Stimulated activated CD4-positive, alpha-beta T cell treated with anti-CD3 and anti-CD28 coated beads, Interleukin-1b, Interleukin-23, amount 100 ng/mL, for 48 hours (primary cell): ENCODE measurements around the gene PODXL.

Source experiments
- DNase-seq: peaks from one replicate; pipeline ENCODE4 v3.0.0-alpha.2; 2020

PODXL gene

DNA sequence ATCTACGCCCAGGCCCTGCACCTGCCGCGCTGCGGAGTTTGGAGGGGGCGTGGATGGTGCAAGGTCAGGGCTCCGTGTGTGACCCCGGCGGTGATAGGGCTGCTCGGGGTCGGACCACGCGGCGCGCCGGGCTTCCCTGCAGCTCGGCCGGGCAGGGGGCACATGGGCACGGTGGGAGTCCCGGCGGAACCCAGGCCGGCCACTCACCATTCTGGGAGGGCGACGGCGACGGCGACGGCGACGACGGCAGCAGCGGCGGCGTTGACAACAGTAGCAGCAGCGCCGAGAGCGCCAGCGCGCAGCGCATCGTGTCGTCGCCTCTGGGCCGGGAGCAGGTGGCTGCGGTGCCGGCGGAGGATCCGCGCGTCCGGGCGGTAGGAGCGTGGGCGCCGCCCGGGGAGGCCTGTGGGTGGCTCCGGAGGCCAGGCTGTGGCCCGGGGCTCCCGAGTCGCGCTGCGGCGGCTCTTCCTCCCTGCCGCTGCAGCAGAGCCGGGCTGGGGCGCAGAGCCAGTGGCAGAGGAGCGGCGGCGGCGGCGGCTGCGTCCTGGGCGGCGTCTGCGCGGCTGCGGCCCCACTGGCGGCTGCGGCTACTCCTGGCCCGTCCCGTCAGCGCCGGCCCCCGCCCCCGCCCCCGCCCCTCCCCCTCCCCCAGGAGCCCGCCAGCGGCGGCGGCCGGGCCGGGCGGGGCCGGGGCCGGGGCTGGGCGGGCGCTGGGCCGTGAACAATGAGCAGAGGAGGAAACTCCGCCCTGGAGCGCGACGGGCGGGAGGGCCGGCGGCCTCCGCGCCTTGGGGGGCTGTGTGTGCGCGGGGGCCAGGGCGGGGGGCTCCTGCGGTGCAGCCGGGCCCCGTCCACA, at the start of gene PODXL:
Gene PODXL, minus strand, starts transcription at position 576 of the 856 bp plus-strand sequence. Its CDS starts 269 bp downstream, at position 307.
- peak; percentile 34 for DNase-seq

DNA sequence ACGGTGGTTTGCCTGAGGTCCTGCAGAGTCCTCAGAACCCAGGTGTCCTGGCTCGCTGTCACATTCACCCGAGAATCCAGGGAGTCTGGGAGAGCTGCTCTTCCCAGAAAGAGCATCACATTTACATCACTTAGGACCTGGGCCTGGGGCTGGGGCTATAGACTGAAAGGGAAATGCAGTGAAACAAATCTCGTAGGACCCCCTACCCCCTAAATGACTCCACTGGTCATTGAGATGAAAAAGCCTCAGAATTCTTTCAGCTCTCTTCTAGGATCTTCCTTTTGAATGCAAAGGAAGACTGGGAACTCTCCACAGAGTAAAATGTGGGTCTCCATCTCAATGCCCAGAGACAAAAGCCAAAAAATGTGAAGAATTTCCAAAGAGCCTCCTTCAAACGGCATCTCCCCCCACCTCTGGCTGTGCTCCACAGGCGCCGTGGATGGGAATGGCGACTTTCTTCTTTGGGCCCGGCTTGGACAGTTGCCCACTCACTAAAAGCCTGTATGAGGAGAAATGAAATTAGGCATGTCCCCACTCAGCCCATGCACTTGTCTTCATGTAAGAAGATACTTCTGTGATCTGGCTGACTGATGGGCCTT, 49.0 kb upstream of the PODXL start:
- DNase-seq: no peak

DNA sequence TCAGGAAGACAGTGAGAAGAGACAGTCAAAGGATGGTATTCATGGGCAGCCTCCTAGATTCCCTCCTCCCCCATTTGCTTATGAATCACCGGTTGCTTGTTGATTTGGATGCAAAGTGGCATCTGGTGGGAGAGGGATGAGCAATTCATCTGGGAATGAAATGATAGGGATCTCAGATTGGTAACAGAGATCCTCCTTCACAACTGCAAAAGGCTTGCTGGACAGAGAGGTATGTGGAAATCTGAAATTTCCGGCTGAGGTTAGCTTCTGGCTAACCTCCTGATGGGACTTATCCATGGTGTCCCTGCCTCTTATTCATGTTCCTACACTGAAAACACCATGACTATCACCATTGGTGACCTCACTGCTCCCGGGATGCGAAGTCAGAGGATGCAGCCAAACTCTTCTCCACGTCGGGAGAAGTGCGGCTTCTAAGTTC, 48.4 kb upstream of the PODXL start:
- no peak for DNase-seq

DNA sequence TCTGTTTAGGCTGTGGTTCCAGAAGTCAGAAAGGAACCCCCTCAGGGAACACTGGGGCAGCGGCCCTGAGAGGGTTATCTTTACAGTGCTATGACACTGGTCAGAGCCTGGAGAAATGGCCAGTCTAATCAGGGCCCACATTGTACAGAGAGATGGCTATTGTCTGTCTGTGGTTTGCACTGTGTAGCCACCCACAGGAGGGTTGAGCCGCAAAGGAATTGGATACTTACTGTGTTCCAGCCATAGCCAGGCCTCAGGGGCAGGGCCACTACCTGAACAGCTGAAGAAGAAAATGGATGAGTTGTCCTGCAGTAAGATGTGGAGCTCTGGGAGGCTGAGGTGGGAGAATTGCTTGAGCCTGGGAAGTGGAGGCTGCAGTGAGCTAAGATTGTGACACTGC, 47.5 kb upstream of the PODXL start:
- no peak for DNase-seq

DNA sequence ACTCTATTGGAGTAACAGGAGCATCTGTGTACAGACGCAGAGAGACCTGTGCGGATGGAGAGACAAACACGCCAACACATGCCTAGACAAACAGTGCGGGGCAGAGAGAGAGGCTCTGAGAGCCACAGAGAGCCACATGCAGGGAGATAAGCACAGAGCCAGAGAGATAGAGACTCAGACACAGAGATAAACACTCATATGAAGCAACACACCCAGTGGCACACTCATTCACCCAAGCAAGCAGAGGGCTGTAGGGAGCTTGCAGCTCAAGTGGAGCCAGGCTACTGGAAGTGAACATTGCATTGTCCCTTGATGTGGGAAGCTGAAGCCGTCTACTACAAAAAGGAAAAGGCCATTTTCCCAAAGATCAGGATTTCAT, 46.6 kb upstream of the PODXL start:
- no peak for DNase-seq

DNA sequence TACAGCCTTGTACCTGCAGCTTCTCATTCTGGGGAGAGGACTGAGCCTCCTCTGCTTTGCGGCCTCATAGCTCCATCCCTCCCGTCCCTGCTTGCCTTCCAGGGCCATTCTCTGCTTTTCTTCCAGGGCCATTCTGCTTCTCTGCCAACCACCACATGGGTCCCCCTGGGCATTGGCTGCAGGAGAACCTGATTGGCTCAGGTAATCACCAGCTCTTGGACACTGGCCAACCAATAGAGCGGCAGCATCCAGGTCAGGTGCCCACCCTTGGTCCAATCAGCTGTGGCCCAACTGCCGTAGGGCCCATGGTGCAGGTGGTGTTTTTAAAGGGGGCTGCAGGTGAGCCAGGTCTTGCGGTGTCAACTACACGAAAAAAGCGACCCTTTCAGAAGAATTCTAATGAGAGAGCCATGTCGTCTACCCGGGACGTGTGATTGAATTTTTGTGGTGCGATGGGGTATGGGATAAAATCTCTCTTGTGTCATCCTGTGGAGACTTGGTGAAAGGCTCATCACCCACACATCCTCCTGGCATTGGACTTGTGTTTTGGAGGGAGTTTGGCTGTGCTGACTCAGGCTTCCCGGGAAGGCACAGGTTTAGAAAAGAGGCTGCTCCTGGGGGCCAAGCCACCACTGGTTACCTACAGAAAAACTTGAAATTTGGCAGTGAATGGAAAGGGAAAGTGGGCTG, 46.0 kb upstream of the PODXL start:
- DNase-seq: no peak

DNA sequence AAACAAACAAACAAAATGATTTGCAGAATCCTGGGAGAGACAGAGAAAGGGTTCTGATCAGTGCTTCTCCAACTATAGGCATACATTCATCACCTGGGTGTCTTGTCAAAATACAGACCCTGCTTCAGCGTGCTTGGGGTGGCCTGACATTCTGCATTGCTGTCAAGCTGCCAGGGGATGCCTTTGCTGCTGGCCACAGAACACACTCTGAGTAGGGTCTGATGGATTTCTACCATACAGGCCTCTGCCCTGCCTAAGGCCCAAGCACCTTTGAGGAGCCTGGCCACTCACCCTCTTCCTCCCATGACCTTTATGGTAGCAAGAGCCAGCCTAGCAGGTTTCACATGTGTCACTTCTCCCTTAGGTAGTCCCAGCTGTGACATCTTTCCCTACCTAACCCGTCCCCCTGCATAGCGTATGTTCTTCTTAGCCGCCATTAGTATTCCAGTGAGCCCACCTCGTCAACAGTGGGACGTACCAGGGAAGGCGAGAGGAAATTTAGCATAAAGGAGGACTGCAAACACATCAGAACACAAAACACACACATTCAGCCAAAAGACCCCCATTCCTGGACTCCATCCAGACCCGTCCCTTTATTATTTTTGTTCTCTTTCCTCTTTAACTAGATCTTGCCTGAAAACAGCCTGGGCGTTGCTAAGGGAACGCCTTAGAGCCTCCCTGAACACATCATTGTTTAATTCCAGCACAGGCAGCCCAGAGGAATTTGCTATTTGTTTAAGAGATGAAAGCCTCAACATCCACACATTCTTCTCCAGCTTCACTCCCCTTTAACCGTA, 43.9 kb upstream of the PODXL start:
- DNase-seq: no peak

DNA sequence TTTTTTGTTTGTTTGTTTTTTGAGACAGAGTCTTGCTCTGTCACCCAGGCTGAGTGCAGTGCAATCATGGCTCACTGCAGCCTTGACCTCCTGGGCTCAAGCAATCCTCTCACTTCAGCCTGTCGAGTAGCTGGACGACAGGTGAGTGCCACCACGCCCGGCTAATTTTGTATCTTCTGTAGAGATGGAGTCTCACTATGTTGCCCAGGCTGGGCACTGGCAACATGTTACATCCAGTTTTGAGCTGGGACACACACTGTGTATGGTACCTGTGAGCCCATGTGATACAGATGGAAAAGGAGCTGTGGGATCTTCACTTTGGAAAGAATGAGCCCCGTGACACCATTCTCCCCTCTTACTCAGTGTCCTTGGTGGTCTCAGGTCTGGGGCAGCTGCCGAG, 40.4 kb upstream of the PODXL start:
- DNase-seq: no peak

DNA sequence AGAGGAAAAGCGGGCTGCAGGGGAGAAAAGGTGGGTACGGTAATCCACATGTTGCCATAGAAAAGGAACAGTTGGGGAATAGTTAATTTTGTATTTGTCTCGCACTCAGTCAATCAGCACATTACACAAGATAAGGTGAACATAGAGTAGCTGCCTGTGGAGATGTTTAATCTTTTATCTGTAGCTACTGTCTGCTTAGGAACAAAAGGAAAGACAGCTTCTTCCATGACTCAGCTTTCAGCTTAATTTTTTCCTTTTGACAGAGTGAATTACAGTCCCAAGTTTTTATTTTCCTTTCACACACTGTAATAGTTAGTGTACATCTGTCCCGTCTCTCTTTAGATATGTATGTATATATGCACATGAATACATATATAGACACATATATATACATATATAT, 39.3 kb upstream of the PODXL start:
- no peak for DNase-seq

DNA sequence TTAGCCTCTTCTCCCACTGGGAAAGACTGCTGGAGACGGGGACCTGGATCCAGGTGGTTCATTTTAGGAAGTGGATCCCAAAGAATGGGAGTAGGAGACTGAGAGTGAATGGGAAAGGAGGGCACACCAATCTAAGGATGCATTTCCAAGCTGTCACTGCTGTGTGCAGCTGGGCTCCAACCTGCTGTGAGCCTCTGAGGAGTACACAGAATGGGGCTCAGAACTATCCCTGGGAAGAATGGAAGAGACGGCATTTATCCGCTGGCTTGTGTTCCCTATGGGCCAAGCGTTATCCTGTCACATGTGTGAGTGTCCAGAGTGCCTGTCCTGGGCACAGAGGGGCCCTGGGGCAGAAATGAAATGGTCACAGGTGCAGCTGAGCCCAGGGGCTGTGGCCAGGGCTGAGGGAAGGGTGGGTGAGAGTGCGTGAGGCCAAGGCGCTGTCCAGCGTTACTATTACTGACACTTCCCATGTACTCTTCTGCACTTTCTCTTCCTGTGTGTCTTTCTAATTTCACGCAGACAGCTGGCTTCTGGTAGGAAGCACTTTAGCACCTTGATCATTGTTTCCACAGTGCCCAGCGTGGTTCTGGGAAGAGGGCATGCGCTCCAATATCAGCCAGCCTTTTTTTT, 35.4 kb upstream of the PODXL start:
- no peak for DNase-seq

DNA sequence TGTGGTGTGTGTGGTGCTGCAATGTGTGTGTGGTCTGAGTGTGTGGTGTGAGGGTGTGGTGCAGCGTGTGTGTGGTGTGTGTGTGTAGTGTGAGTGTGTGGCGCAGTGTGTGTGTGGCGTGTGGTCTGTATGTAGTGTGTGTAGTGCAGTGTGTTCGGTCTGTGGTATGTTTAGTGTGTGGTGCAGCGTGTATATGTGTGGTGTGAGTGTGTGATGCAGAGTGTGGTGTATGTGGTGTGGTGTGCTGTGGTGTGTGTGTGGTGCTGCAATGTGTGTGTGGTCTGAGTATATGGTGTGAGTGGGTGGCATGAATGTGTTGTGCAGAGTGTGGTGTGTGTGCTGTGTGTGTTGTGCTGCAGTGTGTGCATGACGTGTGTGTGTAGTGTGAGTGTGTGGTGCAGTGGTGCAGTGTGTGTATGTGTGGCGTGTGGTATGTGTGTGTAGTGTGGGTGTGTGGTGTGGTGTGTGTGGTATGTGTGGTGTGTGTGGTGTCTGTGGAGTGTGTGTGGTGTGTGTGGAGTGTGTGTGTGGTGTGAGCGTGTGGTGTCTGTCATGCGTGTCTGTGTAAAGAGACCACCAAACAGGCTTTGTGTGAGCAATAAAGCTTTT, 31.0 kb upstream of the PODXL start:
- no peak for DNase-seq

DNA sequence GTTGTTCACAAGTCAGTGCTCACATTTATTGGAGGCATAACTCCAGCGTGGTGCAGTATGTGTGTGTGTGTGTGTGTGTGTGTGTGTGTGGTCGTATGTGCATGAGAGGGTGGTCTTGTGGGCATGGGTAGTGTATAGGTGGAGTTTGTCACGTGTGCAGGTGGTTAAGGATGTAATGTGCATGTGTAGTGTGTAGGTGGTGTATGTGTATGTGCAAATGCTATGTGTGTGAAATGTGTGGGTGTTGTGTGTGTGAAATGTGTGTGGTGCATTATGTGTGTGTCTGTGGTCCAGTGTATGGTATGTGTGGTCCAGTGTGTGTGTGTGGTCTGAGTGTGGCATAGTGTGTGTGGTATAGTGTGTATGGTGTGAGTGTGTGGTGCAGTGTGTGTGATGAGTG, 30.3 kb upstream of the PODXL start:
- no peak for DNase-seq

DNA sequence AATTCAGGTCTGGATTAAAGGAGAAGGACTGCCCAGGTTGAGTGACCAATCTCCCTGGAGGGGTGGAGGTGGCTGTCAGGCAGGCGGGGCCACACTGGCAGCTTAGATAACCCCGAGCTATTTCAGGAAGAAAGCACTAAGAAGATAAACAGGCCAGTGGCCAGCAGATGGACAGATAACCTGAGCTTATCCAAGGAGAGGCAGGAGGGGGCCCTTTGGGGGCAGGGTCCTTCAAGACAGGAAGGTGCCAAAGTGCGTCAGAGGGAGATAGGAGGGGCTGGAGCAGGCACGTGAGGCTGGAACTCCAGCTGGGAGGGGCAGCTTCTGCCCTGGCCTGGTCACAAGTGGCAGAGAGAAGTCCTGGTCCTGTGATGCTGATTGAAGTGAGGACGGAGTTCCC, 29.8 kb upstream of the PODXL start:
- no peak for DNase-seq

DNA sequence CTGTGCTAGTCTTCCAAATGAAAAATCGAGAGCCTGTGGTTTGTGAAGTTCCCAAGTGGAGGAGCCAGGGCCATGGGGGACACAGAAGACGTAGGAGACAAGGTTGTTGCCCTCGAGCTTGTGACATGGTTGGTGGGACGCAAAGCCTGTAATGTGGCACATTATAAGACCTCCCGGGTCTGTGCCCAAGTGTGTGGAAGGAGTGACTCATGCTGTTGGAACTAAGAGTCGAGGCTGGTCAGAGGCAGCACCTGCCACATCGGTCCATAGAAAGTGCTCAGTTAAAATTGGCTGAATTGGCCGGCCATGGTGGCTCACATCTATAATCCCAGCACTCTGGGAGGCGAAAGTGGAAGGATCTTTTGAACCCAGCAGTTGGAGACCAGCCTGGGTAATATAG, 27.0 kb upstream of the PODXL start:
- DNase-seq: no peak

DNA sequence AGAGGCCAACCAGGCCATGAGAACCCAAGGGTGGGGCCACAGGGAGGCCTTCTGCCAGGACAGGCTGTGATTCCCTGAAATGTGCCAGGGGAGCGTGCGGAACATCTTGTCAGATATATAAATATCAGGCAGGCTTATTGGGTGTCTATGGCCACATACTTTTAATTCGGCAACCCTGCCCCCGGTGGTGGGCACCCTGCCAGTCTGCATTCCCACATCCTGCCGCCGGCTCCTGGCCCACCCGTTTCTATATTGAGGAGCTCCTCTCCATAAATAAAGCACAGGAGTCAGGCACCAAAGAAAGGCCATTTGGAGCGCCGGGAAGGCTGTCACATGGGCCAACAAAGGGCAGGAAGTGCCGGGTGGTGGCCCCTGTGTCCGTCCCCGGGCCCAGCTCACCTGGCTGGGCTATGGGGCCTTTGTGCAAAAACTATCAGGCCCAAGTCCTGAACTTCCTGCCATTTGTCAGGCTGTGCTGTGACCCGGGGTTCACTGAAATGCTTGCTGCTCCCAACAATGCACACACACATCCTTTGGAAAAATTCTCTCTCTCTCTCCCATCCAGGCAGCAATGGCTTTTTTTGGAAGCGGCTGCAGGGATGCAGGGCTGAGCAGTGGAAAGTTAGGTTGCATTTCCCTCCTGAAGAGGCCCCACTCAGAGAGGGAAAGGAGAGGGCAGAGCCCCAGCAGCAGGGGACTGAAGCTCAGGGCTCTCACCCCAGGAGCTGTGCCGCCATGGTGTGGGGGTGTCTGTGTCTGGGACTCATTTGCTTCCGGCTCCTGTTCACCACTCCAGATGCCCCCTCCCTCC, 25.0 kb upstream of the PODXL start:
- no peak for DNase-seq

DNA sequence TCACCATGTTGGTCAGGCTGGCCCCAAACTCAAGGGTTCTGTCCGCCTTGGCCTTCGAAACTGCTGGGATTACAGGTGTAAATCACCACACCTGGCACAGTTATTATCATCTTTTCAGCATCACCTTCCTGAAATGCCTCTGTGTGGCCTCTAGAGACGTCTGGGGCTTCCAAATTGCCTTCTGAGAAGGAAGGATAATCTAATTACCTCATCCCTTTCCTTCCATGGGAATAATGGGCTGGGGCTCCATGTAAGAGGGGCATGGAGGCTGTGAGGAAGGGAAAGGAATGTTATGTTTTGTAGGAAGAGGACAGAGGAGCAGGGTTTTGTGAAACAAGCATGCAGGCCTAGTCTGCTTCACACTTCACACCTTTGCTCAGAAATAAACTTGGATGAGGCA, 22.2 kb upstream of the PODXL start:
- no peak for DNase-seq

DNA sequence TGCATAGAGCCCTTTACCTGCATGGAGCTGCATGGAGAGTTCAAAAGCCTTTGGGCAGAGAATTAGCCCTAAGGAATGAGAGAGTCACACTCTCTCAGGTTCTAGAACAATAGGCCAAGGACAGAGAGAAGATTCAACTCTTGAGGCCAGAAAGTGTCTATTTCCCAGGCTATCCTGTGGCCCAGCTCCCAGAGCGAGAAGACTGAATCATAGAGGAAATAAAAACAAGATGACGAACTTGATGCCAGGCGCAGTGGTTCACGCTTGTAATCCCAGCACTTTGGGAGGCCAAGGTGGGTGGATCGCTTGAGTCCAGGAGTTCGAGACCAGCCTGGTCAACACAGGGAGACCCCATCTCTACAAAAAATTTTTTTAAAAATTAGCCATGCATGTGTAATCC, 18.3 kb upstream of the PODXL start:
- no peak for DNase-seq

DNA sequence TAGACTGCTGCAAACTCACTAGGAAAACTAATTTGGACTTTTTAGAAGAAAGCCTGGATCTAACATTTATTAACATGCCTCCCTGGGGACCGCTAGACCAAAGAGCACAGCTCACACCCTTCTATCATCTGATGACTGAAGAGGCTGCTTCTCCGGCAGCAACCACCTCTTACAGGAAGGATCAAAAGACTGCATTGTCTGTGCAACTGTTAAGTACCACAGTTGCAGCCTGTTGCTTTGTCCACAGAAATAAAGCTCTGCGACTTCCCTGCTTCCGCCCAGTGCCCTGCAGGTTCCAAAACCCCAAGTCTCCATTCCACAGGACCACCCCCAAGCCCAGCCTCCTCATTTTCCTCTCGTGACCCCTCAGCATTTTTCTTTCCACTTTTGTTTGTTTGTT, 14.0 kb upstream of the PODXL start:
- no peak for DNase-seq

DNA sequence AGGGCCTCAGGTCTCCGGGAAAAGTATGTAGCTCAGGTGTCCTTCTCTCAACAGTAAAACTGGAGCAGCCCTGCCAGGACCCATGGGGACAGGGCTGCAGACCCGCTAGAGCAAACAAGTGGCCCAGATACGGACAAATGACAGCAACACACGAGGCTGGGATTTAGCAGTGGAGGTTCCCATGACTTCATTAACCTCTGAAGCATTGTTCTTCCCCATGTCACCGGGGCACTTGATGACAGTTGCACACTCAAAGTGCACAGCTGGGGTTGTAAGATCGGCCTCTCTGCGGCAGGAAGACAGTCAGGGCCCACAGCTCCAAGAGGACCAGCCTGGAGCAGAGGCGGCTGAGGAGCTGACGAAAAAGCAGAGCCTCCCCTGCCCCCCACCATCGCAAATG, 12.5 kb upstream of the PODXL start:
- DNase-seq: no peak

DNA sequence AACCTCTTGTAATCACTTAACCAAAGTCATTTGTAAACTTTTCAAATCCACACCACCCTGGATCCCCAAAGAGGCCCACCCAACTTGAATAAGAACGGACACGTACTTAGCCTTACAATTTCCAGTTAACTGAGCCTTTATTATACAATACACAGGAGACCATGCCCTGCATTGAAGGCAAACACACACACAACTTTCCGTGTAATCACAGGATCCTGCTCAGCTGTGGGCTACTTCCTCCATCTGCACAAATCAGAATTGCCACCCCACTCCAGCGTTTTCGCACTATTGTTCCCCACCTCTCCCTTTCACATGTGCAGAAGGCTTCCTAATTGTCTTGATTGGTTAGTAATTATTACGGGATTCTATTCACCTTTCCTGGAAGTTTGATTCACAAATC, 12.1 kb upstream of the PODXL start:
- no peak for DNase-seq

DNA sequence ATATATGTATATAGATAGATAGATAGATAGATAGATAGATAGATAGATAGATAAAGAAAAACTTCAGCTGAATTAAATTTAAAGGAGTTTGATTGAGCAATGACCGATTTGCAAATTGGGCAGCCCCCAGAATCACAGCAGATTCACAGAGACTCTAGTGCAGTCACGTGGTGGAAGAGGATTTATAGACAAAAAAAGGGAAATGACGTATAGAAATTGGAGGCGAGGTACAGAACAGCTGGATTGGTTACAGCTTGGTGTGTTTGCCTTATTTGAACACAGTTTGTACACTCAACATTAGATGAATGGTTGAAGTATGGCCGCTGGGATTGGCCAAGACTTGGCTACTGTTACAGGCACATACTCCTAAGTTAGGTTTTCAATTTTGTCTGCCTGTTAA, 8.2 kb upstream of the PODXL start:
- no peak for DNase-seq
